Smooth muscle cell (in vitro differentiated cells): ENCODE results near the gene SEMA5A. TPM values are rescaled to one million over a fixed set of nuclear protein-coding genes. Genes with fewer than 3 reads are reported as not detected.
A peak's percentile ranks its signal among the peaks of the same experiment; 100 is the strongest.

Experiments
- DNase-seq: peaks from one replicate; lab custom pipeline; 2025; ENCODE audit not compliant: unreplicated experiment; lab: John Stamatoyannopoulos, UW
- H2AFZ ChIP-seq: fragments of 200-600 bp; sonication (generic); 2 replicates; pipeline ENCODE4 v1.6.0; 2016; ENCODE audit warnings: antibody characterized with exemption, low read depth, mild to moderate bottlenecking
- H3F3A ChIP-seq: fragments of 200-600 bp; sonication (generic); 2 replicates; pipeline ENCODE4 v1.6.0; 2017; ENCODE audit warnings: antibody characterized with exemption, low read depth
- H3K27ac ChIP-seq: fragments of 200-600 bp; sonication (generic); 2 replicates; pipeline ENCODE4 v1.5.1; 2016; ENCODE audit warnings: low read depth, mild to moderate bottlenecking
- H3K27me3 ChIP-seq: fragments of 200-600 bp; sonication (generic); 2 replicates; pipeline ENCODE4 v1.6.1; 2016; ENCODE audit warnings: low read depth, mild to moderate bottlenecking
- H3K36me3 ChIP-seq: fragments of 200-600 bp; sonication (generic); 2 replicates; pipeline ENCODE4 v1.5.1; 2016; ENCODE audit warnings: low read depth
- H3K4me1 ChIP-seq: fragments of 200-600 bp; sonication (generic); 2 replicates; pipeline ENCODE4 v1.5.1; 2016; ENCODE audit warnings: low read depth
- H3K4me2 ChIP-seq: fragments of 200-600 bp; sonication (generic); 2 replicates; pipeline ENCODE4 v1.6.0; 2016; ENCODE audit warnings: mild to moderate bottlenecking
- H3K4me3 ChIP-seq: fragments of 200-600 bp; sonication (generic); 2 replicates; pipeline ENCODE4 v1.5.1; 2016; ENCODE audit warnings: mild to moderate bottlenecking
- H3K79me2 ChIP-seq: fragments of 200-600 bp; sonication (generic); 2 replicates; pipeline ENCODE4 v1.6.0; 2016; ENCODE audit warnings: low read depth, mild to moderate bottlenecking
- H3K9ac ChIP-seq: fragments of 200-600 bp; sonication (generic); 2 replicates; pipeline ENCODE4 v1.6.0; 2016; ENCODE audit warnings: low read depth
- H3K9me3 ChIP-seq: fragments of 200-600 bp; sonication (generic); replicated peaks from 2 replicates; pipeline ENCODE4 v1.5.1; 2016; ENCODE audit warnings: low read depth
- H4K20me1 ChIP-seq: fragments of 200-600 bp; sonication (generic); 2 replicates; pipeline ENCODE4 v1.6.0; 2016; ENCODE audit warnings: low read depth
- CTCF ChIP-seq: fragments of 200-600 bp; sonication (generic); IDR thresholded peaks from 2 replicates; pipeline ENCODE4 v1.5.1; 2017; ENCODE audit warnings: borderline replicate concordance, mild to moderate bottlenecking, antibody characterized with exemption; ENCODE audit not compliant: insufficient read depth, poor library complexity, severe bottlenecking
- WGBS: methylation state at CpG from one replicate; pipeline ENCODE4 v1.1.7; 2016; ENCODE audit warnings: low lambda C conversion rate; 5-methylcytosine and 5-hydroxymethylcytosine counted together
- polyA plus RNA-seq: library from polyadenylated mRNA; unstranded; fragments of >200 nt; fragmentation: Nextera tagmentation; extraction: Ambion mirVana; gene quantifications from 2 replicates; pipeline ENCODE4 v1.2.1, GENCODE V29; 2016
- total RNA-seq: library from RNA; depleted of rRNA; stranded (reverse); fragments of >200 nt; gene quantifications from 2 replicates; pipeline ENCODE4 v1.2.3, GENCODE V29; 2014

SEMA5A gene
- total and polyA plus RNA-seq, 2 experiments from 2014 or later = 21.6 to 65.1 TPM

- WGBS = 78% methylated on average over 6 of the region's 6 CpGs
- Histone ChIP-seq H2AFZ (no peak overlapping the region), H4K20me1 (no peaks in the 10 kb centered on the region), H3K79me2 (no peaks in the 10 kb centered on the region), H3K4me3 (no peak overlapping the region), H3K4me2 (no peak overlapping the region), H3F3A (no peaks in the 10 kb centered on the region), H3K27me3 (no peaks in the 10 kb centered on the region), H3K27ac (no peak overlapping the region), H3K4me1 (no peaks in the 10 kb centered on the region), H3K9ac (no peak overlapping the region), H3K9me3 (no peaks in the 10 kb centered on the region), H3K36me3 (no peaks in the 10 kb centered on the region)
- TF ChIP-seq CTCF = no peak
- no peak for DNase-seq
Measured at GRCh38 chr5:9151684-9152427, 394.0 kb downstream of the SEMA5A start.

- WGBS = 38% methylated on average over 1 of the region's 1 CpG
Measured at GRCh38 chr5:9149988-9150387, 395.9 kb downstream of the SEMA5A start.

GRCh38 chr5:9148242-9148641 lies 397.6 kb downstream of the SEMA5A start:
- Histone ChIP-seq H4K20me1 (no peaks in the 10 kb centered on the region), H3F3A (no peaks in the 10 kb centered on the region), H3K9me3 (no peaks in the 10 kb centered on the region)

More at GRCh38 chr5:9149988-9150387, 395.9 kb downstream of the SEMA5A start:
- no peaks in the 10 kb centered on the region for H3K9me3 ChIP-seq
- no peak for DNase-seq
- no peaks in the 10 kb centered on the region for H3K27me3 ChIP-seq
- no peak overlapping the region for H3K4me2 ChIP-seq
- no peak overlapping the region for H3K9ac ChIP-seq
- no peak overlapping the region for H2AFZ ChIP-seq
- H3F3A ChIP-seq = no peaks in the 10 kb centered on the region
- H3K4me1 ChIP-seq = no peaks in the 10 kb centered on the region
- H3K36me3 ChIP-seq = peaks cover 2% of the 10 kb centered on the region
- no peak for TF ChIP-seq CTCF
- H3K27ac ChIP-seq = peak overlapping the region; percentile 8
- H3K79me2 ChIP-seq = no peaks in the 10 kb centered on the region
- H3K4me3 ChIP-seq = no peak overlapping the region
- H4K20me1 ChIP-seq = no peaks in the 10 kb centered on the region

More at GRCh38 chr5:9148242-9148641, 397.6 kb downstream of the SEMA5A start:
- 76% methylated on average over 4 of the region's 4 CpGs for WGBS
- Histone ChIP-seq H3K9ac (no peak overlapping the region), H3K27ac (no peak overlapping the region), H2AFZ (no peak overlapping the region), H3K4me2 (no peak overlapping the region), H3K4me3 (no peak overlapping the region), H3K36me3 (peaks cover 12% of the 10 kb centered on the region), H3K79me2 (no peaks in the 10 kb centered on the region), H3K27me3 (no peaks in the 10 kb centered on the region), H3K4me1 (no peaks in the 10 kb centered on the region)
- no peak for DNase-seq
- TF ChIP-seq CTCF = no peak
